ENCODE data around the gene HIF3A. TPM values are rescaled to one million over a fixed set of nuclear protein-coding genes. Genes with fewer than 3 reads are reported as not detected.
A peak's percentile ranks its signal among the peaks of the same experiment; 100 is the strongest.
"Not testable (repeated sequence)": the region's sequence is repeated elsewhere in the genome, so short reads cannot be mapped to it uniquely, and the experiment has no call there.

HIF3A gene
- polyA plus RNA-seq, 12 donors, result 132 to 479 (median 292) TPM

- no peak for DNase-seq
Observed at GRCh38 chr19:46355234-46356148, 58.6 kb downstream of the HIF3A start.

DNA sequence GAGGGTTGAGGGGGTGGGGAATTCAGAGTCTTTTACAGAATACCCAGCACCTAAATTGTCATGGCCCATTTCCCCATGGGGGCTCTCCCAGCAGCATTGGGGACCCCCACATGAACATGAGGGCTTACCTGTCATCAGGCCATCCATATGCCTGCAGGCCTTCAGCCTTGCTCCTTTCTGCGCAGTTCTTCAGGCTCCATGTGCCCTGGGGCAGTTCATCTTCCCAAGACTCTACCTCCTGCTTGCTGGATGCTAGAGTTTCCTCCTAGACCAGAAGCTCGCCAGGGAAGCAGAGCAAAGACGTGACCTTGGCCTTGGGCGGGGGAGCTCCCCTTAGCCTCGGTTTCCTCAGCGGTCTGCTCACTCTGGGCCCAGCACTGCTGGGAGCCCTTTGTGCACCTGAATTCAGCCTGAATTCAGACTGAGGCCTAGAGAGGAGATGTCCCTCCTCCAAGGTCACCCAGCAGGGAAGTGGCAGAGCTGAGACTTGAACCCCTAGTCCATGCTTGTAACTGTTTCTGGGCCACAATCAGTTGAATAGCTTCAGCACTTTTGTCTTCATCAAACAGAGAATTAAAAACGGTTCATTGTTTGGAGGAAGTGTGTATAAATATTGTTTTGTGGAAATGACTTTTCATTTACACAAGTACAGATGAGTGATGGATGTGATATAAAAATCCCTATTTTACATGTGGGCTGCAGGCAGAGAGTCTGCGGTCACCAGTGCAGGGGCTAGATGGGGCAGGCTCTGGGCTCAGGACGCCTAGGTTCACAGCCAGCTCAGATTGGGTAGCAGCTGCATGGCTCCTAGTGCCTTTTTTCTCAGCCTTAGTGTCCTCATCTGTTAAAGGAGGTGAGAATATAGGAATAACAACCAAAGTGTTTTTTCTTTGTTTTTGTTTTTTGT lies 59.6 kb downstream of the HIF3A start:
- no peak for DNase-seq

GRCh38 chr19:46357846-46358583 lies 61.2 kb downstream of the HIF3A start:
- no peak for DNase-seq

DNA sequence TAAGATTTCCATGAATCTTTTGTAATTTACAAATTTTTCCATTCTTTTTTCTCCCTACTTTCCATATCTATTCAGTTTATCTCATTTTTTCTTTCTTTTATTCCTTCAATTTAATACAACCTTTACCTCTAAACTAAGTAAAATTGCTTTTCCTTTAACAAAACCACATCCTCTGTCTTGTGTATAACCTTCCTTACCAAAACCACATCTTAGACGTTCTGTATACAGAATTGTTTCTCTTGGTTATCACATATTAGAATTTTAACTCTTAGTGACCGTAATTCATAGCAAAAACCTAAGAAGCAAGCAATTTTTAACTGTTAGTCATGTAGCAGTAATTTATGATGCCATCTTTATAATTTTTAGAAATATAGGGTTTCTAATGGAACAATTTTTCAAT lies 65.1 kb downstream of the HIF3A start:
- no peak for DNase-seq

GRCh38 chr19:46364359-46364758 lies 67.5 kb downstream of the HIF3A start:
- DNase-seq, result no peak

GRCh38 chr19:46365561-46365960 lies 68.7 kb downstream of the HIF3A start:
- no peak for DNase-seq

GRCh38 chr19:46366620-46367292 lies 69.9 kb downstream of the HIF3A start:
- DNase-seq, result no peak

GRCh38 chr19:46367426-46367825 lies 70.6 kb downstream of the HIF3A start:
- no peak for DNase-seq

DNA sequence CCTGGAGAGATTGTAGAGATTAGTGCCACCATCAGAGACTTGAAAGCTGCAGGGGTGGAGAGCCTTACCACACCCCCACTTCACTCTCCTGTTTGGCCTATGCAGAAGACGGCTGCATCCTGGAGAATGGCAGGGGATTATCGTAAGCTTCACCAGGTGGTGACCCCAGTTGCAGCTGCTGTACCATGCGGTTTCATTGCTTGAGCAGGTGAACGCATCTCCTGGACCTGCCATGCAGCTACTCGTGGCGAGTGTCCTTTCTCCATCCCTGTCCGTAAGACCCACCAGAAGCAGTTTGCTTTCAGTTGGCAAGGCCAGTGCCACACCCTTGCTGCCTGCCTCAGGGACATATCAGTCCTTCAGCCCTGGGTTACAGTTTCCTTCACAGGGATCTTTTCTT lies 71.3 kb downstream of the HIF3A start:
- DNase-seq, result no peak

- DNase-seq, result no peak
Observed at GRCh38 chr19:46369817-46370216, 73.0 kb downstream of the HIF3A start.

DNA sequence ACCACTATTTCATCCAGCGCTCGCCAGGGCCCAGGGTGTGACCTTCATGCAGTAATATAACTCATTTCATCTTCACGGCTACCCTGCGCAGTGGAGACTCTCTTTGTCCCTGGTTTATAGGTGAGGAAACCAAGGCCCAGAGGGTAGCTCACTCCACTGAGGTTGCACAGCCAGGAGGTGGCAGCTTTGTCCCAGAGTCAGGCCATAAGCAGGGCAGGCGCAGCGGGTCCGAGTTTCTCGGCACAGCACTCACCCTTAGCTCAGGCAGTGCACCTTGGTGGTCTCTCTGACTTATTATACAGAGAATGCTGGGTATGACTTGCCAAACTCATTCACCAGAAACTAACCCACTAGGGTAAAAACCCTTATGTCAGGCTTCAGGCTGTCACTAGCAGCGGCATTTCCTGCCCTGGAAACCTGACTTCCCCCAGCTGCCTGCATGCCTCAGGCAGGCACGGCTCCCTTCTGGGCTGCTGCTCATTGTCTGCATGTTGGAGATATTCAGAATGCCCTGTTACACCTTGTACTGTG lies 74.6 kb downstream of the HIF3A start:
- no peak for DNase-seq

- DNase-seq, result no peak
Observed at GRCh38 chr19:46372901-46373490, 76.2 kb downstream of the HIF3A start.

GRCh38 chr19:46373491-46374359 lies 76.9 kb downstream of the HIF3A start:
- DNase-seq, result no peak

- no peak for DNase-seq
Observed at GRCh38 chr19:46374536-46375475, 78.0 kb downstream of the HIF3A start.

DNA sequence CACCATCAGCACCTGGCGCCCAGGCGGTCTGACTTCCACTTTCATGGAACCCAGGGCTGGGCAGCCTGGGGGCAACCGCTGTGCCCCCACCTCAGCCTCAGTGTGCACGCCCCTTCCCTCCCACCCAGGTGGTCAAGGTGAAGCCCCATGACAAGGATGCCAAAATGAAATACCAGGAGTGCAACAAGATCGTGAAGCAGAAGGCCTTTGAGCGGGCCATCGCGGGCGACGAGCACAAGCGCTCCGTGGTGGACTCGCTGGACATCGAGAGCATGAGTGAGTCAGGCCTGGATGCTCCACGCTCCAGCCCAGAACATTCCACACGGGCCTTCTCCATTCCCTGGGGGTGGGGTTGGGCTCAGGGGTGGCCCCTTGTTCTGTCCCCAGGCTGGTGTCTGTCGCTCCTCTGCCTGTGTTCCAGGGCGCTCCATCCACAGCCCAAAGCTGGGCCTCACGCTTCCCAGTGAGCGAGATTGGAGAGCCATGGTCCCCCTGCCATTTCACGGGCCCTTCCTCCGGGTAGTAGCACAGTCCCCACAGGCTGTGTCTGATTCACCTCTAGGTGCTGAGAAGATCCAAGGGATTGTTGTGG lies 78.7 kb downstream of the HIF3A start:
- DNase-seq, result not testable (repeated sequence)

DNA sequence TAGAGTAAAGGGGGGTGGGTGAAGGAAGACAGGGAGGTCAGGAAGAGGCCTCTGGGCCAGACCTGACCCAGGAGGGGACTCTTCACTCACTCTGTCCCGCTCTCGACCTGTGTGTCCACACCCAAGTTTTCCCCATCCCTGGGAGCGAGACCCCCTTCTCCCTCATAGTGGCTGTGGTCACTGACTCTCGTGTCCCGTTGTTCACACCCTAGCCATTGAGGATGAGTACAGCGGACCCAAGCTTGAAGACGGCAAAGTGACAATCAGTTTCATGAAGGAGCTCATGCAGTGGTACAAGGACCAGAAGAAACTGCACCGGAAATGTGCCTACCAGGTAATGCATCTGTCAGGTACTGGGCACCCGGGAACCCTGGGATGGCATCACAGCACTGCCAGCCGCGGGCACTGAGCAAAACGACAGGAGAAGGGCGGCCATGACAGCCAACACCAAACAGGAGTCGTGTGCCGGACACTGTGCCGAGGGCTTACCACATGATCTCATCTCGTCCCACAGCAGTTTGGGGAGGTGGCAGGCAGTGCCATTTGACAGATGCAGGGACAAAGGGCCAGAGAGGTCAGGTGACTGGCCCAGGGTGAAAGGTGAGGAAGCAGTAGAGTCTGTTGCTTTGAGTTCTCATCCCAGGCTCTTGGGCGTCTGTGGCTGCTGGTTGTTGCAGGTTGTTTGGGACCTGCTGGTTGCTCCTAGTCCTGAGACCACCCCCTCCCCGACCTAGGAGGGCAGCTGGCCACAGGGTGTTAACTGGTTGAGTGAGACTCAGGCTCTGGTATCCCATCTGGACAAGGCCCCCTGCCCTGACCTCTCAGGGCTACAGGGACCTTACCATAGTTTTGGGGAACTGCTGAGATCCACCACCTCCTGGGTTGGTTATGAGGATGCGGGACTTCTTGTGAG lies 79.7 kb downstream of the HIF3A start:
- no peak for DNase-seq

DNA sequence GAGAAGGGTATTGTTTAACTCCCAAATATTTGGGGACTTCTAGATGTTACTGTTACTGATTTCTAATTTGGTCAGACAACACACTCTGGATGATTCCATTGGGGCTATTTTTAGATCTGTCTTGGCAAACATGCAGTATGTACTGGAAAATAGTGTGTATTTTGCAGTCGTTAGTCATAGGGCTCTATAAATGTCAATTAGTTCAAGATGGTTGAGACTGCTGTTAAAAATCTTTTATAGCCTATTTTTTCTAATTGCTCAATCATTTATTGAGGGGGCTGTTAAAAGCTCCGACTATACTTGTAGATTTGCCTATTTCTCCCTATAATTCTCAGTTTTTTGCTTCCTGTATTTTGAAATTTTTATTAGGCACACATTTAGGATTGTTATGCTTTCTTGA lies 81.4 kb downstream of the HIF3A start:
- DNase-seq, result peak; percentile 89
